HepG2 (cell line): ENCODE measurements around the gene PARP6. TPM values are rescaled to one million over a fixed set of nuclear protein-coding genes. Genes with fewer than 3 reads are reported as not detected.

ENCODE experiments used
- ATF7-NPFF ChIP-seq: sonication (generic); formaldehyde crosslinking; IDR thresholded peaks from 2 replicates; pipeline ENCODE4 v1.8.1; 2023; ENCODE audit warnings: mild to moderate bottlenecking, low read depth, missing genetic modification reagents, moderate library complexity
- CCDC6 ChIP-seq: sonication (generic); formaldehyde crosslinking; IDR thresholded peaks from 2 replicates; pipeline ENCODE4 v1.8.1; 2022; ENCODE audit warnings: mild to moderate bottlenecking, missing genetic modification reagents, moderate library complexity
- CERS6 ChIP-seq: sonication (generic); formaldehyde crosslinking; IDR thresholded peaks from 2 replicates; pipeline ENCODE4 v1.5.0; 2020; ENCODE audit warnings: missing genetic modification reagents
- CHCHD3 ChIP-seq: sonication (generic); formaldehyde crosslinking; IDR thresholded peaks from 2 replicates; pipeline ENCODE4 v1.8.0; 2022; ENCODE audit warnings: mild to moderate bottlenecking, missing genetic modification reagents, moderate library complexity
- DPF2 ChIP-seq: sonication (generic); formaldehyde crosslinking; IDR thresholded peaks from 2 replicates; pipeline ENCODE4 v1.4.0; 2020; ENCODE audit warnings: mild to moderate bottlenecking, low read depth, missing genetic modification reagents, borderline replicate concordance
- HNRNPUL1 ChIP-seq: fragments of 200-400 bp; formaldehyde crosslinking; IDR thresholded peaks from 2 replicates; pipeline ENCODE4 v1.6.1; 2017; ENCODE audit warnings: low read depth, mild to moderate bottlenecking, low read length, moderate library complexity
- HOMEZ ChIP-seq: IDR thresholded peaks from 2 replicates; pipeline ENCODE4 v1.6.1; 2016; ENCODE audit warnings: low read depth
- HOXD1 ChIP-seq: sonication (generic); formaldehyde crosslinking; IDR thresholded peaks from 2 replicates; pipeline ENCODE4 v1.5.0; 2020; ENCODE audit warnings: missing genetic modification reagents
- MAF1 ChIP-seq: sonication (generic); formaldehyde crosslinking; IDR thresholded peaks from 2 replicates; pipeline ENCODE4 v1.5.0; 2020; ENCODE audit warnings: missing genetic modification reagents, borderline replicate concordance
- NR3C1 ChIP-seq: sonication (generic); formaldehyde crosslinking; IDR thresholded peaks from 2 replicates; pipeline ENCODE4 v1.4.0; 2020; ENCODE audit warnings: missing genetic modification reagents
- PATZ1 ChIP-seq: sonication (generic); formaldehyde crosslinking; IDR thresholded peaks from 2 replicates; pipeline ENCODE4 v1.4.0; 2020; ENCODE audit warnings: missing genetic modification reagents
- PHF20 ChIP-seq: sonication (generic); formaldehyde crosslinking; IDR thresholded peaks from 2 replicates; pipeline ENCODE4 v1.5.0; 2020; ENCODE audit warnings: mild to moderate bottlenecking, missing genetic modification reagents
- RAD21 ChIP-seq: fragments of 450-650 bp; formaldehyde crosslinking; IDR thresholded peaks from 2 replicates; pipeline ENCODE4 v1.5.0; 2020; ENCODE audit warnings: mild to moderate bottlenecking
- REXO4 ChIP-seq: sonication (generic); formaldehyde crosslinking; IDR thresholded peaks from 2 replicates; pipeline ENCODE4 v1.8.0; 2022; ENCODE audit warnings: missing genetic modification reagents, mild to moderate bottlenecking, borderline replicate concordance
- SCMH1 ChIP-seq: sonication (generic); formaldehyde crosslinking; IDR thresholded peaks from 2 replicates; pipeline ENCODE4 v1.9.0; 2021; ENCODE audit warnings: missing genetic modification reagents, mild to moderate bottlenecking, borderline replicate concordance
- SMC3 ChIP-seq: IDR thresholded peaks from 2 replicates; pipeline ENCODE4 v1.6.1; 2011; ENCODE audit warnings: low read length, improper control_type of control experiment
- SNAPC2 ChIP-seq: sonication (generic); formaldehyde crosslinking; IDR thresholded peaks from 2 replicates; pipeline ENCODE4 v1.8.1; 2022; ENCODE audit warnings: mild to moderate bottlenecking, missing genetic modification reagents
- SP5 ChIP-seq: IDR thresholded peaks from 2 replicates; pipeline ENCODE4 v1.6.1; 2016; ENCODE audit warnings: low read depth, borderline replicate concordance
- STAG1 ChIP-seq: sonication (generic); formaldehyde crosslinking; IDR thresholded peaks from 2 replicates; pipeline ENCODE4 v1.4.0; 2020; ENCODE audit warnings: missing genetic modification reagents
- ZFP37 ChIP-seq: sonication (generic); formaldehyde crosslinking; IDR thresholded peaks from 2 replicates; pipeline ENCODE4 v1.4.0; 2020; ENCODE audit warnings: missing genetic modification reagents, borderline replicate concordance
- ZNF329 ChIP-seq: sonication (generic); formaldehyde crosslinking; IDR thresholded peaks from 2 replicates; pipeline ENCODE4 v1.9.0; 2021; ENCODE audit warnings: low read depth, mild to moderate bottlenecking, missing genetic modification reagents
- ZNF350 ChIP-seq: sonication (generic); formaldehyde crosslinking; IDR thresholded peaks from 2 replicates; pipeline ENCODE4 v1.4.0; 2020; ENCODE audit warnings: mild to moderate bottlenecking, low read depth, missing genetic modification reagents, borderline replicate concordance
- ZNF562 ChIP-seq: sonication (generic); formaldehyde crosslinking; IDR thresholded peaks from 2 replicates; pipeline ENCODE4 v1.8.0; 2022; ENCODE audit warnings: missing genetic modification reagents, borderline replicate concordance
- ZNF629 ChIP-seq: sonication (generic); formaldehyde crosslinking; conservative IDR thresholded peaks from 2 replicates; pipeline ENCODE4 v1.5.0; 2020; ENCODE audit warnings: missing genetic modification reagents
- ZNF720 ChIP-seq: sonication (generic); formaldehyde crosslinking; IDR thresholded peaks from 2 replicates; pipeline ENCODE4 v1.4.0; 2020; ENCODE audit warnings: missing genetic modification reagents
- ZNF891 ChIP-seq: sonication (generic); formaldehyde crosslinking; IDR thresholded peaks from 2 replicates; pipeline ENCODE4 v1.5.0; 2020; ENCODE audit warnings: mild to moderate bottlenecking, missing genetic modification reagents
- ZSCAN9 ChIP-seq: IDR thresholded peaks from 2 replicates; pipeline ENCODE4 v1.6.1; 2016; ENCODE audit warnings: borderline replicate concordance
- polyA plus RNA-seq, 8 experiments: library from polyadenylated mRNA; depleted of rRNA in 3 of 8; stranded (reverse) in 7 of 8; unstranded in 1 of 8; fragments of >200 nt; fragmentation: Illumina TruSeq in 4 of 8; extraction: Trizol in 4 of 8; gene quantifications; 2 replicates each; pipeline versions ENCODE4 v1.2.1 to v1.2.3, GENCODE V29; 2011 to 2016; ENCODE audit warnings: low read depth in 4 of 8, missing spikeins in 1 of 8, mixed read lengths in 1 of 8; ENCODE audit not compliant: insufficient read depth in 1 of 8
- total RNA-seq, 5 experiments: library from RNA; depleted of rRNA; stranded (reverse); fragments of >200 nt; fragmentation: Illumina TruSeq; extraction: Trizol; gene quantifications; 2 replicates each; pipeline ENCODE4 v1.2.3, GENCODE V29; 2016; ENCODE audit warnings: low read depth in 1 of 5
- TF ChIP-seq, protein P1 (sequence below): sonication (generic); formaldehyde crosslinking; IDR thresholded peaks from 2 replicates; pipeline ENCODE4 v1.4.0; 2020; ENCODE audit warnings: missing genetic modification reagents, borderline replicate concordance

The PARP6 gene
- total and polyA plus RNA-seq, 2 of the 13 experiments (the other 11 are each of a cell fraction or from before 2014, with no cell fraction given), result 0.22 to 0.87 TPM

DNA sequence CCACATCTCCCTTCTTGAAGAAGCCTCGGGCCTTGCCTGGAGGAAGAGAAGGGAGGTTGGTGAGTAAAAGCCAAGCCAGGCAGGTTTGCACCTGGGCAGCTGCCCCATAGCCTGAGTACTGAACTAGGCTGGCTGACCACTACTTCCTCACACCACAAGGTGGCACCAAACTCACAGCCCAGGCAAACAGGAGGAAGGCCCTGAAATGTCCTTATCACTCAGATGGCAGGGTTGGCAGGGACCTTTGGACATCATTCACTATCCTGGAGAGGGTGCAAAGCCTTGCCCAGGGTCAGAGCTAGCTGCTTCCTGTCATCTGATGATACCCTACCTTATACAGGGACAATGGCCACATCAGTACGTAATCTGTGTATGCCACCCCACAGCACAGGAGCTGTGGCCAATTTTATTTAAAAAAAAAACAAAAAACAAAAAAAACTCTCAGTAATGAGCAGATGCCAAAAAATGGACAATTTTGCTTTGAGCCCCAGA is 72.6 kb downstream of the PARP6 start (continued):
- TF ChIP-seq PATZ1 (CRISPR knock-in tag) (no peak), ZFP37 (CRISPR knock-in tag) (no peak), SMC3 (peak; percentile 86), SP5 (no peak), PHF20 (CRISPR knock-in tag) (no peak), HOMEZ (CRISPR knock-in tag) (no peak), CCDC6 (no peak), STAG1 (CRISPR knock-in tag) (peak; percentile 86), SCMH1 (CRISPR knock-in tag) (no peak), REXO4 (no peak), HOXD1 (CRISPR knock-in tag) (no peak), CHCHD3 (CRISPR knock-in tag) (no peak), ZNF562 (CRISPR knock-in tag) (no peak), ZNF350 (CRISPR knock-in tag) (0 out of 2 replicates have a peak, but pooled peaks have one; percentile 21), ZNF891 (0 out of 2 replicates have a peak, but pooled peaks have one; percentile 49), ZNF629 (CRISPR knock-in tag) (no peak), ZNF329 (CRISPR knock-in tag) (no peak), CERS6 (CRISPR knock-in tag) (no peak), ZSCAN9 (CRISPR knock-in tag) (no peak), ATF7-NPFF (CRISPR knock-in tag) (no peak), SNAPC2 (CRISPR knock-in tag) (no peak), HNRNPUL1 (no peak), RAD21 (CRISPR knock-in tag) (peak; percentile 90), NR3C1 (CRISPR knock-in tag) (no peak), MAF1 (CRISPR knock-in tag) (no peak), DPF2 (0 out of 2 replicates have a peak, but pooled peaks have one; percentile 22), ZNF720 (no peak)
- TF ChIP-seq, protein P1, sequence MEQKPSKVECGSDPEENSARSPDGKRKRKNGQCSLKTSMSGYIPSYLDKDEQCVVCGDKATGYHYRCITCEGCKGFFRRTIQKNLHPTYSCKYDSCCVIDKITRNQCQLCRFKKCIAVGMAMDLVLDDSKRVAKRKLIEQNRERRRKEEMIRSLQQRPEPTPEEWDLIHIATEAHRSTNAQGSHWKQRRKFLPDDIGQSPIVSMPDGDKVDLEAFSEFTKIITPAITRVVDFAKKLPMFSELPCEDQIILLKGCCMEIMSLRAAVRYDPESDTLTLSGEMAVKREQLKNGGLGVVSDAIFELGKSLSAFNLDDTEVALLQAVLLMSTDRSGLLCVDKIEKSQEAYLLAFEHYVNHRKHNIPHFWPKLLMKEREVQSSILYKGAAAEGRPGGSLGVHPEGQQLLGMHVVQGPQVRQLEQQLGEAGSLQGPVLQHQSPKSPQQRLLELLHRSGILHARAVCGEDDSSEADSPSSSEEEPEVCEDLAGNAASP (CRISPR knock-in tag), result no peak
